GM12892 (cell line): ENCODE measurements around the gene ADARB2.

Experiments
- POLR2A ChIP-seq: IDR thresholded peaks from 2 replicates; pipeline ENCODE4 v1.6.1; 2011; ENCODE audit warnings: low read depth, low read length, control low read depth
- POLR2AphosphoS5 ChIP-seq: IDR thresholded peaks from 2 replicates; pipeline ENCODE4 v1.6.1; 2011; ENCODE audit warnings: low read depth, low read length, control low read depth
- TAF1 ChIP-seq: IDR thresholded peaks from 2 replicates; pipeline ENCODE4 v1.6.1; 2011; ENCODE audit warnings: low read depth, mild to moderate bottlenecking, control low read depth, low read length, borderline replicate concordance

DNA sequence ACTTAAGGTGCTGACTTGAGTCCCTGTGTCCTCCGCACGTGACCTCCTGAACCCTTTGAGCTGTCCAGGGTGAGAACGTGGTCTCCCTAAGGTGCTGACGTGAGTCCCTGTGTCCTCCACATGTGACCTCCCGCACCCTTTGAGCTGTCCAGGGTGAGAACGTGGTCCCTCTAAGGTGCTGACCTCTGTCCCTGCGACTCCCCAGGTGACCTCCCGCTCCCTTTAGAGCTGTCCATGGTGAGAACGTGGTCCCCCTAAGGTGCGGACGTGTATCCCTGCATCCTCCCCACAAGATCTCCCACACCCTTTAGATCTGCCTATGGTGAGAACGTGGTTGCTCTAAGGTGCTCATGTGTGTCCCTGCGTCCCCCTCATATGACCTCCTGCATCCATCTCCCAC lies 174.3 kb downstream of the ADARB2 start:
- TF ChIP-seq POLR2AphosphoS5 (no peak), POLR2A (no peak), TAF1 (no peak)
